SK-MEL-5 (cell line): ENCODE results near the gene IFT27. TPM values are rescaled to one million over a fixed set of nuclear protein-coding genes. Genes with fewer than 3 reads are reported as not detected.
A peak's percentile ranks its signal among the peaks of the same experiment; 100 is the strongest.
"Not testable (repeated sequence)": the region's sequence is repeated elsewhere in the genome, so short reads cannot be mapped to it uniquely, and the experiment has no call there.

Source experiments
- DNase-seq: peaks from one replicate; pipeline ENCODE4 v3.0.0-alpha.2; 2016; ENCODE audit warnings: low read depth, low spot score
- in situ Hi-C: cut with HindIII; loops from 2 replicates; pipeline ENCODE4 v1.10.0; 2016; ENCODE audit warnings: low sequenced_read_pairs, high pct_unique_total_duplicates, low pct_unique_long_range_greater_than_20kb
- total RNA-seq: library from RNA; depleted of rRNA; stranded (reverse); fragments of >200 nt; shearing (Covaris generic); gene quantifications from 2 replicates; pipeline ENCODE4 v1.2.3, GENCODE V29; 2014

IFT27 gene
- total RNA-seq, 1 experiment from 2014 or later = 18.9 TPM

- peak; percentile 86 for DNase-seq
- in situ Hi-C loops = no loop called here
These were observed 18.2 kb downstream of the IFT27 start for GRCh38 chr22:36757668-36758211.

- no peak for DNase-seq
- in situ Hi-C loops = no loop called here
These were observed 18.9 kb downstream of the IFT27 start for GRCh38 chr22:36756746-36757655.

GRCh38 chr22:36756031-36756430, 19.9 kb downstream of the IFT27 start:
- in situ Hi-C loops = no loop called here
- no peak for DNase-seq

- in situ Hi-C loops = no loop called here
- no peak for DNase-seq
These were observed 20.6 kb downstream of the IFT27 start for GRCh38 chr22:36755316-36755715.

GRCh38 chr22:36754881-36755280, 21.0 kb downstream of the IFT27 start:
- DNase-seq, in situ Hi-C loops: not testable (repeated sequence)

- DNase-seq = no peak
- in situ Hi-C loops = no loop called here
These were observed 22.0 kb downstream of the IFT27 start for GRCh38 chr22:36753916-36754315.

- no peak for DNase-seq
- in situ Hi-C loops = no loop called here
These were observed 22.7 kb downstream of the IFT27 start for GRCh38 chr22:36753120-36753802.

GRCh38 chr22:36746375-36746970, 29.4 kb downstream of the IFT27 start:
- in situ Hi-C loops = no loop called here

GRCh38 chr22:36745301-36745995, 30.5 kb downstream of the IFT27 start:
- in situ Hi-C loops = no loop called here
- DNase-seq = no peak

More at GRCh38 chr22:36746375-36746970, 29.4 kb downstream of the IFT27 start:
- no peak for DNase-seq

- in situ Hi-C loops = no loop called here
- DNase-seq = no peak
These were observed 31.1 kb downstream of the IFT27 start for GRCh38 chr22:36744791-36745190.

GRCh38 chr22:36744413-36744765, 31.5 kb downstream of the IFT27 start:
- in situ Hi-C loops = no loop called here
- DNase-seq = no peak

GRCh38 chr22:36743591-36744412, 32.1 kb downstream of the IFT27 start:
- in situ Hi-C loops = no loop called here
- DNase-seq = no peak

GRCh38 chr22:36743011-36743410, 32.9 kb downstream of the IFT27 start:
- in situ Hi-C loops = no loop called here
- no peak for DNase-seq

GRCh38 chr22:36741968-36742367, 34.0 kb downstream of the IFT27 start:
- in situ Hi-C loops = no loop called here

GRCh38 chr22:36741204-36741793, 34.6 kb downstream of the IFT27 start:
- DNase-seq = peak; percentile 62
- in situ Hi-C loops = no loop called here

More at GRCh38 chr22:36741968-36742367, 34.0 kb downstream of the IFT27 start:
- no peak for DNase-seq

- DNase-seq = no peak
- in situ Hi-C loops = no loop called here
These were observed 35.2 kb downstream of the IFT27 start for GRCh38 chr22:36740716-36741115.

GRCh38 chr22:36739185-36739584, 36.7 kb downstream of the IFT27 start:
- in situ Hi-C loops = no loop called here
- DNase-seq = no peak
